Gastroesophageal sphincter (tissue), 4 donors: Measurements from ENCODE around the gene STARD9. TPM values are rescaled to one million over a fixed set of nuclear protein-coding genes. Genes with fewer than 3 reads are reported as not detected.

Experiments
- ATAC-seq: fragments of 150-250 bp; one replicate; pipeline ENCODE4 v1.9.1; 2016; ENCODE audit warnings: mild to moderate bottlenecking, moderate library complexity
- H3K27ac ChIP-seq, 4 donors: fragments of 200-600 bp; sonication (generic) in 3 of 4; 1 replicate in 3 of 4; 2 replicates in 1 of 4; pipeline ENCODE4 v1.5.1; 2016 to 2019
- H3K27me3 ChIP-seq: fragments of 200-600 bp; sonication (generic); one replicate; pipeline ENCODE4 v1.5.1; 2019
- H3K36me3 ChIP-seq, 2 donors: fragments of 200-600 bp; sonication (generic); one replicate each; pipeline ENCODE4 v1.5.1; 2019; ENCODE audit warnings: control low read depth in 1 of 2
- H3K4me1 ChIP-seq, 3 donors: fragments of 200-600 bp; sonication (generic); 1 replicate in 2 of 3; 2 replicates in 1 of 3; pipeline ENCODE4 v1.5.1; 2016 to 2019; ENCODE audit warnings: control low read depth in 2 of 3
- H3K4me3 ChIP-seq, 2 donors: fragments of 200-600 bp; sonication (generic); one replicate each; pipeline ENCODE4 v1.5.1; 2019; ENCODE audit warnings: mild to moderate bottlenecking in 1 of 2, moderate library complexity in 1 of 2
- H3K9me3 ChIP-seq, 3 donors: fragments of 200-600 bp; sonication (generic); one replicate each; pipeline ENCODE4 v1.5.1; 2017 to 2019; ENCODE audit warnings: control low read depth in 2 of 3
- EP300 ChIP-seq: sonication (generic); formaldehyde crosslinking; IDR thresholded peaks from one replicate; pipeline ENCODE4 v1.6.1; 2017; ENCODE audit warnings: antibody characterized with exemption, mild to moderate bottlenecking
- POLR2A ChIP-seq, 2 donors: fragments of 450-650 bp; IDR thresholded peaks; one replicate each; pipeline ENCODE4 v1.6.1; 2017; ENCODE audit warnings: antibody characterized with exemption in 2 of 2, mild to moderate bottlenecking in 2 of 2, moderate library complexity in 1 of 2
- POLR2AphosphoS5 ChIP-seq: sonication (generic); formaldehyde crosslinking; IDR thresholded peaks from one replicate; pipeline ENCODE4 v1.6.1; 2017; ENCODE audit warnings: antibody characterized with exemption
- WGBS, 2 donors: methylation state at CpG; one replicate each; pipeline ENCODE4 v1.1.5; 2018; ENCODE audit warnings: low coverage in 1 of 2; 5-methylcytosine and 5-hydroxymethylcytosine counted together
- total RNA-seq, 4 donors: library from RNA; depleted of rRNA; stranded (reverse); fragments of >200 nt; gene quantifications; one replicate each; pipeline ENCODE4 v1.1.0, GENCODE V29; 2016
- TF ChIP-seq, protein P1 (sequence below), 4 experiments: fragments of 200-600 bp in 2 of 4; fragments of 450-650 bp in 2 of 4; sonication (generic) in 1 of 4; IDR thresholded peaks; one replicate each; pipeline ENCODE4 v1.5.1; 2017 to 2019; ENCODE audit warnings: antibody characterized with exemption in 4 of 4, mild to moderate bottlenecking in 2 of 4, moderate library complexity in 2 of 4

STARD9 gene
- total RNA-seq, 4 donors from 2014 or later = 15.5 to 78.4 (median 29.1) TPM

DNA sequence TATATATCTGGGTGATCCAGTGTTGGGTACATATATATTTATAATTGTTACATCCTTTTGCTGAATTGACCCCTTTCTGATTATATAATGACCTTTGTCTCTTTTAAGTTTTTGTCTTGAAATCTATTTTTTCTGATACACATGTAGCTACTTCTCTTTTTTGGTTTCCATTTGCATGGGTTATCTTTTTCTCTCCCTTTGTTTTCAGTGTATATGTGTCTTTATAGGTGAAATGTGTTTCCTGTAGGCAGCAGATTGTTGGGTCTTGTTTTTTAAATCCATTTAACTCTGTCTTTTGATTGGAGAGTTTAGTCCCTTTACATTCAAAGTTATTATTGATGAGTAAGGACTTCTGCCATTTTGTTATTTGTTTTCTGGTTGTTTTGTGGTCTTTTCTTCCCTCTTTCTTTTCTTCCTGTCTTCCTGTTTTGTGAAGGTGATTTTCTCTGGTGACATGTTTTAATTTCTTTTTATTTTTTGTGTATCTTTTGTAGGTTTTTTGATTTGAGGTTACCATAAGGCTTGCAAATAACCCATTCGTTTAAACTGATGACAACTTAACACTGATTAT, 56.8 kb downstream of the STARD9 start:
- Histone ChIP-seq H3K36me3 (peaks cover 0 to 32% of the 10 kb centered on the region in 2 donors), H3K27me3 (no peaks in the 10 kb centered on the region), H3K4me1 (no peaks in the 10 kb centered on the region), H3K4me3 (no peak overlapping the region), H3K27ac (no peak overlapping the region), H3K9me3 (no peaks in the 10 kb centered on the region)
- no peak for ATAC-seq
- WGBS, 2 donors = 100% methylated on average over 1 of the region's 1 CpG; no CpG with 5 or more reads in 1 of the 2 donors
- TF ChIP-seq POLR2A (IDR thresholded peaks at IDR 0.05) = no peak
- no peak for TF ChIP-seq EP300
- no peak for TF ChIP-seq POLR2AphosphoS5
- TF ChIP-seq, protein P1, sequence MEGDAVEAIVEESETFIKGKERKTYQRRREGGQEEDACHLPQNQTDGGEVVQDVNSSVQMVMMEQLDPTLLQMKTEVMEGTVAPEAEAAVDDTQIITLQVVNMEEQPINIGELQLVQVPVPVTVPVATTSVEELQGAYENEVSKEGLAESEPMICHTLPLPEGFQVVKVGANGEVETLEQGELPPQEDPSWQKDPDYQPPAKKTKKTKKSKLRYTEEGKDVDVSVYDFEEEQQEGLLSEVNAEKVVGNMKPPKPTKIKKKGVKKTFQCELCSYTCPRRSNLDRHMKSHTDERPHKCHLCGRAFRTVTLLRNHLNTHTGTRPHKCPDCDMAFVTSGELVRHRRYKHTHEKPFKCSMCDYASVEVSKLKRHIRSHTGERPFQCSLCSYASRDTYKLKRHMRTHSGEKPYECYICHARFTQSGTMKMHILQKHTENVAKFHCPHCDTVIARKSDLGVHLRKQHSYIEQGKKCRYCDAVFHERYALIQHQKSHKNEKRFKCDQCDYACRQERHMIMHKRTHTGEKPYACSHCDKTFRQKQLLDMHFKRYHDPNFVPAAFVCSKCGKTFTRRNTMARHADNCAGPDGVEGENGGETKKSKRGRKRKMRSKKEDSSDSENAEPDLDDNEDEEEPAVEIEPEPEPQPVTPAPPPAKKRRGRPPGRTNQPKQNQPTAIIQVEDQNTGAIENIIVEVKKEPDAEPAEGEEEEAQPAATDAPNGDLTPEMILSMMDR (IDR thresholded peaks at IDR 0.05) = no peak

DNA sequence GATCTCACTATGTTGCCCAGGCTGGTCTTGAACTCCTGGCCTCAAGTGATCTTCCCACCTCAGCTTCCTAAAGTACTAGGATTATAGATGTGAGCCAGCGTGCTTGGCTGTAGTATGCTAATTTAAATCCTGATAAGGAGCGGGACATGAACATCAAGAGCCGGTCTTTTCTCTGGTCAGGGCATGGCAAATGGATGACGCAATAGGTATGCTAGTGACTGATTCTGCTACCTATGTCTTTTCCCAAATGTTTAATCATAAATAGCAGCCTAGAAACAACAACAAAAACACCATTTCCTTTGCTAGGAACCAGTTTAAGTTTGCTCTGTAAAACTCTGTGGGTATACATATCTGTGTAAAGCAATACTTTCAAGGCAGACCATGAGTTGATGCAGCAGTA, 64.7 kb downstream of the STARD9 start:
- 96% methylated on average over 4 of the region's 4 CpGs; no CpG with 5 or more reads in 1 of the 2 donors for WGBS, 2 donors
- Histone ChIP-seq H3K4me1 (no peaks in the 10 kb centered on the region), H3K27me3 (no peaks in the 10 kb centered on the region), H3K9me3 (no peaks in the 10 kb centered on the region), H3K27ac (no peak overlapping the region), H3K36me3 (peaks cover 0 to 90% of the 10 kb centered on the region in 2 donors), H3K4me3 (no peak overlapping the region)
- no peak for ATAC-seq
- TF ChIP-seq POLR2A (IDR thresholded peaks at IDR 0.05) = no peak
- no peak for TF ChIP-seq POLR2AphosphoS5
- no peak for TF ChIP-seq EP300
- TF ChIP-seq, protein P1 (IDR thresholded peaks at IDR 0.05) = no peak

DNA sequence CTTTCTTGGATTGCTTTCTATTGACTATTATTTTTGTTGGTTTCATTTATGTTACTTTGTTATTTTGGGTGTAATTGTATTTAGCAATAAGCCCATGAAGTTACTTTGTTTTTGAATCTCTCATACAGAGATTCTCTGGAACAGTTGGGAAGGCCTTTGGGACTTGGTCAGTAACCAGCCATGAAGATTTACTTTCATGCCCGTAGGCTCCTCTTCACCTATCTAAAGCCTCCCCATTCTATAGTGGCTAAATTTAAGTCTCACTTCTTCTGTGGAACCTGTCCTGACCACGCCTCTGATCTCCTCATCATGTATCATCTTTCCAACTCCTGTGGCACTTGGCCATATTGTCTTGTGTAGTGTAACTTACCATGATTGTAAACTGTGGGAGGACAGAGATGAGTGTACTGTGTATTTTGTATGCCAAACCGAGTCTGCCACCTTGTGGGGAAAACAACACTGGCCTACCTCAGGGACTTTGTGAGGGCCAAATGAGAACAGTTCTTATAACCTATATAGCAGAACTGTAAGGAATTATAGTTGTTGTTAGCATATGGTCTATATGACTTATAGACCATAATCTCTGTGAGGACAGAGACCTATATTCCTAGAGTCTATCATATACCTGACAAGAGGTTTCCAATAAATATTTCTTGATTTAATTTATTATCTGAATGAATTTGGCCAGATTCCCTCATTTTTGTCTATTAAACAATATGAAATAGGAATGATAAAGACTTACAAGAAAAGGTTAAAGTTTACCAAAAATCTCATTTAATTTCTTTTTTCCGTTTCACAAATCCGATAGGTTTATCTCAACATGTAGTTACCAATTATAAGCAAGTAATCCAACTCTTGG, 75.0 kb downstream of the STARD9 start:
- peak overlapping the region in 1 of 4 donors; percentile 10 for H3K27ac ChIP-seq
- TF ChIP-seq POLR2AphosphoS5 = peak; percentile 40
- TF ChIP-seq EP300 = no peak
- TF ChIP-seq POLR2A (IDR thresholded peaks at IDR 0.05) = no peak
- TF ChIP-seq, protein P1 (IDR thresholded peaks at IDR 0.05) = peak; percentile 66 to 76 (median 74)
- no peak overlapping the region for H3K4me3 ChIP-seq
- no peaks in the 10 kb centered on the region for H3K27me3 ChIP-seq
- H3K36me3 ChIP-seq = peaks cover 0 to 59% of the 10 kb centered on the region in 2 donors
- peak; percentile 93 for ATAC-seq
- H3K4me1 ChIP-seq = peaks cover 0 to 6% (median 0%) of the 10 kb centered on the region in 3 donors
- 52 to 57% methylated on average over 5 of the region's 5 CpGs for WGBS, 2 donors
- no peaks in the 10 kb centered on the region for H3K9me3 ChIP-seq

DNA sequence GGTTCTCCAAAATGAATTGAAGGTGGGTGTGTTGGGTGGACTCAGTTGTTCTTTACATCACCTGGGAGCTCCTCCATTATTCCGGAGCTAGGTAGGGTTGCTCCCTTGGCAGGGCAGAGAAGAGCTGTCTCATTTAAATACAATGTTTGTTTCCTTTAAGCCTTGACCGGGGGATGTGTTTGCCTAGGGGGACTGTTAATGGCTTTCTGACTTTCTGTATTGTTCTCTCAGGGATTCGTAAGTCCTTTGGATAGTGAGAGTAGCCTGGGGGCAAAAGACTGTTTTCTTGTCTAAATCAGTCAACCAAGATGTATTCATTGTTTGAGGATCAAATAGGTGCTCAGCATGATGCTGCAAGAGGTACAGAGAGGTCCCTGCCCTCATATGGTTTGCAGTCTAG, 90.4 kb downstream of the STARD9 start:
- peaks cover 2 to 100% of the 10 kb centered on the region in 2 donors for H3K36me3 ChIP-seq
- H3K4me3 ChIP-seq = no peak overlapping the region
- TF ChIP-seq POLR2AphosphoS5 (no peak), POLR2A (IDR thresholded peaks at IDR 0.05) (no peak), EP300 (no peak)
- TF ChIP-seq, protein P1 (IDR thresholded peaks at IDR 0.05) = no peak
- no peak for ATAC-seq
- H3K9me3 ChIP-seq = no peaks in the 10 kb centered on the region
- 89 to 94% methylated on average over 2 to 3 of the region's 3 CpGs for WGBS, 2 donors
- no peaks in the 10 kb centered on the region for H3K27me3 ChIP-seq
- no peaks in the 10 kb centered on the region for H3K4me1 ChIP-seq
- no peak overlapping the region for H3K27ac ChIP-seq
